AG04450 (cell line): ENCODE data around the gene PTPRT. TPM values are rescaled to one million over a fixed set of nuclear protein-coding genes. Genes with fewer than 3 reads are reported as not detected.

Experiments
- CTCF ChIA-PET: fragments of 300-600, 350-600 bp; formaldehyde crosslinking; extraction: SDS; loops from one replicate; lab custom pipeline; 2022; ENCODE audit warnings: antibody characterized with exemption, inconsistent platforms; lab: Charles Lee
- POLR2A ChIA-PET: fragments of 350-600 bp; formaldehyde crosslinking; extraction: SDS; loops from one replicate; lab custom pipeline; 2021; ENCODE audit warnings: antibody characterized with exemption, inconsistent platforms; lab: Yijun Ruan, JAX
- DNase-seq: peaks from one replicate; pipeline ENCODE4 v3.0.0-alpha.2; 2011; ENCODE audit warnings: low read depth, low spot score
- H3K27ac ChIP-seq: one replicate; pipeline ENCODE4 v1.5.1; 2012; ENCODE audit warnings: low read depth, low read length, control low read depth
- H3K27me3 ChIP-seq: one replicate; pipeline ENCODE4 v1.6.0; 2012; ENCODE audit warnings: low read length; ENCODE audit not compliant: control insufficient read depth, insufficient read depth
- H3K4me3 ChIP-seq: 2 replicates; pipeline ENCODE4 v1.5.1; 2011; ENCODE audit warnings: mild to moderate bottlenecking, low read depth, low read length, control low read depth
- H3K9me3 ChIP-seq: 2 replicates; pipeline ENCODE4 v1.5.1; 2012; ENCODE audit warnings: low read length; ENCODE audit not compliant: control insufficient read depth, insufficient read depth
- CTCF ChIP-seq: IDR thresholded peaks from 2 replicates; pipeline ENCODE4 v1.5.1; 2011; ENCODE audit warnings: low read depth, low read length, control low read depth, inconsistent platforms
- polyA plus RNA-seq: library from polyadenylated mRNA; depleted of rRNA; stranded (reverse); fragments of >200 nt; gene quantifications from 2 replicates; pipeline ENCODE4 v1.2.3, GENCODE V29; 2011

The PTPRT gene
- polyA plus RNA-seq, 1 experiment = not detected

GRCh38 chr20:42987376-42988114, 202.2 kb downstream of the PTPRT start:
- Histone ChIP-seq H3K9me3 (peaks cover 39% of the 10 kb centered on the region), H3K4me3 (no peak overlapping the region), H3K27me3 (no peaks in the 10 kb centered on the region), H3K27ac (no peak overlapping the region)
- CTCF ChIA-PET = no interaction called here
- POLR2A ChIA-PET = no interaction called here
- no peak for TF ChIP-seq CTCF
- DNase-seq = no peak

- H3K27ac ChIP-seq = no peak overlapping the region
- no peak for DNase-seq
- no peaks in the 10 kb centered on the region for H3K27me3 ChIP-seq
- peaks cover 47% of the 10 kb centered on the region for H3K9me3 ChIP-seq
- no peak overlapping the region for H3K4me3 ChIP-seq
- CTCF ChIA-PET = no interaction called here
- no peak for TF ChIP-seq CTCF
- POLR2A ChIA-PET = no interaction called here
Observed at GRCh38 chr20:42986143-42986773, 203.4 kb downstream of the PTPRT start.

- POLR2A ChIA-PET = no interaction called here
- TF ChIP-seq CTCF = no peak
- Histone ChIP-seq H3K9me3 (peaks cover 48% of the 10 kb centered on the region), H3K27ac (no peak overlapping the region), H3K4me3 (no peak overlapping the region), H3K27me3 (no peaks in the 10 kb centered on the region)
- DNase-seq = no peak
- CTCF ChIA-PET = no interaction called here
Observed at GRCh38 chr20:42985628-42986027, 204.1 kb downstream of the PTPRT start.

DNA sequence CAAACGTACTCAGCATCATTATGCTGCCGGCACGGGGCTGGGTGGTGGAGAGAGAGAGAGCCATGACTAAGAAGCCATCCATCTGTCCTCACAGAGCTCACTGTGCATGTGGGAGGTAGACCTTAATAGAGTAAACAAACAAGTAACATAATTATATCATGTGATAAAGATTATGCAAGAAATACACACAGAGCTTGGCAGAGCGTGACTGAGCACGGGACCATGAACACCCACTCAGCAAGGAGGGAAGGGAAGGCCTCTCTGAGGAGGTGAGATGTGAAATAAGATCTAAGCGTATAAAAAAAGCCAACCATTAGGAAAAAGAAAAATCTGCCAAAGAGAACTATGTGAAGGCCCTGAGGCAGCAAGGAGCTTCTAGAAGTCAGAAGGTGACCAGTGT, 207.5 kb downstream of the PTPRT start:
- POLR2A ChIA-PET = no interaction called here
- Histone ChIP-seq H3K4me3 (no peak overlapping the region), H3K27me3 (no peaks in the 10 kb centered on the region), H3K27ac (no peak overlapping the region), H3K9me3 (peaks cover 40% of the 10 kb centered on the region)
- DNase-seq = no peak
- CTCF ChIA-PET = no interaction called here
- no peak for TF ChIP-seq CTCF

- Histone ChIP-seq H3K9me3 (peaks cover 36% of the 10 kb centered on the region), H3K4me3 (no peak overlapping the region), H3K27ac (no peak overlapping the region), H3K27me3 (no peaks in the 10 kb centered on the region)
- ChIA-PET CTCF (no interaction called here), POLR2A (no interaction called here)
- no peak for TF ChIP-seq CTCF
- DNase-seq = no peak
Observed at GRCh38 chr20:42981253-42981652, 208.5 kb downstream of the PTPRT start.
